Mesothelial cell of epicardium (in vitro differentiated cells): ENCODE results near the gene FOXG1. TPM values are rescaled to one million over a fixed set of nuclear protein-coding genes. Genes with fewer than 3 reads are reported as not detected.
A peak's percentile ranks its signal among the peaks of the same experiment; 100 is the strongest.

Experiments used
- DNase-seq, 2 experiments: peaks; one replicate each; pipeline ENCODE4 v3.0.0; 2021; ENCODE audit warnings: low spot score in 2 of 2; ENCODE audit not compliant: unreplicated experiment in 2 of 2
- H3K27ac Mint-ChIP-seq: 2 replicates; pipeline ENCODE4 v1.8.0; 2021; ENCODE audit warnings: mixed read lengths
- H3K27me3 Mint-ChIP-seq: 2 replicates; pipeline ENCODE4 v1.8.0; 2021; ENCODE audit warnings: low read depth, mixed read lengths
- H3K36me3 Mint-ChIP-seq: 2 replicates; pipeline ENCODE4 v1.8.0; 2021; ENCODE audit warnings: mixed read lengths
- H3K4me1 Mint-ChIP-seq: 2 replicates; pipeline ENCODE4 v1.8.0; 2021; ENCODE audit warnings: mixed read lengths
- H3K4me3 Mint-ChIP-seq: 2 replicates; pipeline ENCODE4 v1.8.0; 2021; ENCODE audit warnings: mild to moderate bottlenecking, moderate library complexity, mixed read lengths
- H3K9me3 Mint-ChIP-seq: 2 replicates; pipeline ENCODE4 v1.8.0; 2021; ENCODE audit warnings: mixed read lengths
- CTCF ChIP-seq: fragments of 200-600 bp; sonication (generic); IDR thresholded peaks from one replicate; pipeline ENCODE4 v1.5.0; 2021; ENCODE audit warnings: antibody characterized with exemption; ENCODE audit not compliant: unreplicated experiment
- total RNA-seq: library from RNA; stranded (reverse); gene quantifications from 3 replicates; pipeline ENCODE4 v1.2.1, GENCODE V29; 2021

FOXG1 gene
- total RNA-seq: not detected in 3 replicates

- peak within 1 kb of the TSS; percentile 13 for H3K27ac Mint-ChIP-seq
- no peaks in the 10 kb centered on the region for H3K9me3 Mint-ChIP-seq
- peak within 1 kb of the TSS; percentile 53 for H3K4me3 Mint-ChIP-seq
- DNase-seq: no peak
- H3K36me3 Mint-ChIP-seq: no peaks in the 10 kb centered on the region
- peaks cover 91% of the 10 kb centered on the region for H3K27me3 Mint-ChIP-seq
- TF ChIP-seq CTCF: no peak
- H3K4me1 Mint-ChIP-seq: peaks cover 7% of the 10 kb centered on the region
These were observed at the start of gene FOXG1 for GRCh38 chr14:28766469-28766955. Gene FOXG1, plus strand, starts transcription at chr14:28766787. Its CDS starts 493 bp downstream, at chr14:28767280.

GRCh38 chr14:28719130-28719529 is 47.5 kb upstream of the FOXG1 start:
- Mint-ChIP-seq H3K27me3 (no peaks in the 10 kb centered on the region), H3K4me1 (no peaks in the 10 kb centered on the region), H3K27ac (no peak overlapping the region), H3K9me3 (no peaks in the 10 kb centered on the region), H3K36me3 (no peaks in the 10 kb centered on the region), H3K4me3 (no peak overlapping the region)
- DNase-seq: no peak
- no peak for TF ChIP-seq CTCF

- no peaks in the 10 kb centered on the region for H3K27me3 Mint-ChIP-seq
- no peak for DNase-seq
- H3K36me3 Mint-ChIP-seq: no peaks in the 10 kb centered on the region
- no peak overlapping the region for H3K4me3 Mint-ChIP-seq
- no peak for TF ChIP-seq CTCF
- no peaks in the 10 kb centered on the region for H3K9me3 Mint-ChIP-seq
- no peaks in the 10 kb centered on the region for H3K4me1 Mint-ChIP-seq
- H3K27ac Mint-ChIP-seq: no peak overlapping the region
These were observed 35.2 kb upstream of the FOXG1 start for GRCh38 chr14:28731358-28731757.

GRCh38 chr14:28742171-28742846 is 24.3 kb upstream of the FOXG1 start:
- no peak for TF ChIP-seq CTCF
- no peak overlapping the region for H3K27ac Mint-ChIP-seq
- DNase-seq: no peak

GRCh38 chr14:28744126-28744525 is 22.5 kb upstream of the FOXG1 start:
- DNase-seq: no peak
- Mint-ChIP-seq H3K4me1 (peaks cover 2% of the 10 kb centered on the region), H3K9me3 (peaks cover 10% of the 10 kb centered on the region), H3K27ac (no peak overlapping the region), H3K4me3 (no peak overlapping the region), H3K36me3 (no peaks in the 10 kb centered on the region), H3K27me3 (peaks cover 2% of the 10 kb centered on the region)
- TF ChIP-seq CTCF: no peak

More at GRCh38 chr14:28742171-28742846, 24.3 kb upstream of the FOXG1 start:
- no peaks in the 10 kb centered on the region for H3K36me3 Mint-ChIP-seq
- no peak overlapping the region for H3K4me3 Mint-ChIP-seq
- H3K27me3 Mint-ChIP-seq: peaks cover 2% of the 10 kb centered on the region
- peaks cover 2% of the 10 kb centered on the region for H3K4me1 Mint-ChIP-seq
- H3K9me3 Mint-ChIP-seq: peaks cover 7% of the 10 kb centered on the region

- H3K27ac Mint-ChIP-seq: no peak overlapping the region
- peaks cover 2% of the 10 kb centered on the region for H3K4me1 Mint-ChIP-seq
- no peak overlapping the region for H3K4me3 Mint-ChIP-seq
- H3K9me3 Mint-ChIP-seq: peaks cover 10% of the 10 kb centered on the region
- no peaks in the 10 kb centered on the region for H3K36me3 Mint-ChIP-seq
- peaks cover 4% of the 10 kb centered on the region for H3K27me3 Mint-ChIP-seq
- DNase-seq: no peak
- TF ChIP-seq CTCF: no peak
These were observed 21.4 kb upstream of the FOXG1 start for GRCh38 chr14:28745176-28745575.
